GM18499 (cell line): ENCODE measurements around the gene SLC9A2.

Experiments used
- ATAC-seq: cut with Tn5 transposase; IDR thresholded peaks from one replicate; pipeline ENCODE4 v1.9.1; 2021; ENCODE audit warnings: moderate number of reproducible peaks; ENCODE audit not compliant: insufficient read depth, unreplicated experiment

The SLC9A2 gene

GRCh38 chr2:102619414-102620319, at the start of gene SLC9A2:
Gene SLC9A2 (plus strand): TSS chr2:102619553. CDS start chr2:102619849, 296 bp downstream.
- ATAC-seq: no peak

DNA sequence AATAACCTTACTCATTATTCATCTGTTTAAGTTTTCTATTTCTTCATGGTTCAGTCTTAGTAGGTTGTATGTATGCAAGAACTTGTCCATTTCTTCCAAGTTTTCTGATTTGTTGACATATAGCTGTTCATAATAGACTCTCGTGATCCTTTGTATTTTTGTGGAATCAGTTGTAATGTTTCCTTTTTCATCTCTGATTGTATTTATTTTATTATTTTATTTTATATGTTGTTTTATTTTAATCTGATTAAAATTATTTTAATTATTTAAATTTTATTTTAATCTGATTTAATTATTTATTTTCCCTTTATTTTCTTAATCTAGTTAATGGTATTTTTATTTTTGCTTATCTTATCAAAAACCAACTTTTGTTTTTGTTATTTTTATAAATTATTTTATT, 43.5 kb upstream of the SLC9A2 start:
- ATAC-seq: no peak

DNA sequence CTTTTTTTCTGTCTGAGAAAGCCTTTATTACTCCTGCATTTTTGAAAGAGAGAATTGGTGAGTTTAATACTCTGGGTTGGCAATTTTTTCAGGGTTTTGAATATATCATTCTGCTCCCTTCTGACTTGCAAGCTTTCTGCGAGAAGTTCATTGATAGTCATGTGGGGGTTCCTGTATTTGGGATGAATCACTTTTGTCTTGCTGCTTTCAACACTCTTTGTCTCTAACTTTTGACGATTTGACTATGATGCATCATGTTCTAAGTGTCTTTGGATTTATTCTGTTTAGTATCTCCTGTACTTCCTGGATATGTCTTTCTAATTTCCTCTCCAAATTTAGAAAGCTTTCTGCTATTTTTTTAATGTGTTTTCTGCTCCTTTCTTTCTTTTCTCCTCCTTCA, 41.0 kb upstream of the SLC9A2 start:
- no peak for ATAC-seq

DNA sequence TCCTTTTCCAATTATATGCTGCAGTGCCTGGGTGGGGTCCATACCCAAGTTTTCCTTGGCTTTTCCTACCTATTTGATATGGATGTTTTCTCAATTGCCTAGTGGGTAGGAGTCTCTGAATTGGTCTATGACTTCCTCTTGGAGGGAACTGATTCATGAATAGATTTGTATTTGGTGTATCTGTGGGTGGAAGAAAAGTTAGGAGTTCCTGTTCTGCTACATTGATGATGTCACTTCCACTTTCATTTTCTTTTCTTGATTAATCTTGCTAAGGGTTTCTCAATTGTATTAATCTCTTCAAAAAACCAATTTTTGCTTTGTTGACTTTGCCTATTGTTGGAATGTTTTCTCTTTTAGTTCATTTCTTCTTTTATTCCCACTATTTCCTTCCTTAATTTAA, 37.4 kb upstream of the SLC9A2 start:
- ATAC-seq: no peak

DNA sequence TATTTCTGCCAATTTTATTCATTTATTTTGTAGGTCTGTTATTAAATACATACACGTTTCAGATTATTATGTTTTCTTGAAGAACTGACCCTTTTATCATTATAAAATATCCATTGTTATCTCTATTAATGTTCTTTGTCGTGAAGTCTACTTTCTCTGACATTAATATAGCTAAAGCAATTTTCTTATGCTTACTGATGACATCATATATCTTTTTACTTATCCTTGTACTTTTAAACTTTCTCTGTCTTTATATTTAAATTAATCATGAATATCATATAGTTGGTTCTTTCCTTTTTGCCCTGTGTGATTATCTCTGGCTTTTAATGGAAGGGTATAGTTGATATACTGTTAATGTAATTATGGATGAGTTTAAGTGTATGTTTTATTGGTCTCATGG, 36.5 kb upstream of the SLC9A2 start:
- no peak for ATAC-seq

DNA sequence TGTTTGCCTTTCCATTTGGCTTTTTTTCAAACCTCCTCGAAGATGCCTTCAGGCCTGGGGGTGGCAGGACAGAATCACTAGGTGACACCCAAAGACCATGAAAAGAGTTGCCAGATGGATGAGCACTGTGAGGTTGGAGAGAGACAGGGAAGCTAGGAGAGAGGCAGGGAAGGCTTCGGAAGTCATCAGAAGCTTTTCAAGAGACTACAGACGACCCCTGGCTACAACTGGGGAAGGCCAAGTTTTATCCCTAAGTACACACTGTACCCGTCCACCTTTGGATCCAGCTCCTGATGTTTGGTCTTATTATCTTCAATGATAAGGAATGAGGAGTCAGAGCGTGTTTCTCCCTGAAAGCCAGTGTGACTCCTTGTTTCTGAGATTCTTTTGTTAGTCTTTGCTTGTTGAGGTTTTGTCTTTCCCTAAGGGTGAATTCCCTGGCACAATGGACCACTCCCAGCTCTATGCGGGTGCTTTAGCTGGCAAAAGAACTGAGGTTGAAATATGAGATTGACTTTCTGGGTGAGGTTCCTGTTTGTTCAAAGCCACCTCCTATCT, 33.4 kb upstream of the SLC9A2 start:
- no peak for ATAC-seq

GRCh38 chr2:102588213-102588939, 31.0 kb upstream of the SLC9A2 start:
- ATAC-seq: no peak

GRCh38 chr2:102589444-102589843, 29.9 kb upstream of the SLC9A2 start:
- no peak for ATAC-seq

GRCh38 chr2:102591491-102592045, 27.8 kb upstream of the SLC9A2 start:
- ATAC-seq: no peak

GRCh38 chr2:102592601-102593000, 26.8 kb upstream of the SLC9A2 start:
- ATAC-seq: no peak

DNA sequence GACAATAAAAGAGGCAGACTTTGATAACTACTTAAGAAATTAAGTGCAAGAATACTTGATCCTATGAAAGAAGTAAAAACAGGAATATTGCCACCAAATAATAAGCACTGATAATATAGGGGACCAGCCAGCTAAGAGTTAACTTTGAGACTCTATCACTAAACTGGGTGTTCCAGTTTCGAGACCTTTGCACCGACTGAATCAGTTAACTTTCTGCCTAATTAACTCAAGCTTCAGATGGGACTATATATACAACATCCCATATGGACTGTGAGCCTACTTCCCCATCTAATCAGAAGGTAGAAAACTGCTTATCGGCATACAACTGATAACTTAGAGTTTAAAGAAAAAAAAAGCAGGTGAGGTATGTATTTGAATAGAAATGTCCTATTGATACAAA, 25.8 kb upstream of the SLC9A2 start:
- ATAC-seq: no peak

DNA sequence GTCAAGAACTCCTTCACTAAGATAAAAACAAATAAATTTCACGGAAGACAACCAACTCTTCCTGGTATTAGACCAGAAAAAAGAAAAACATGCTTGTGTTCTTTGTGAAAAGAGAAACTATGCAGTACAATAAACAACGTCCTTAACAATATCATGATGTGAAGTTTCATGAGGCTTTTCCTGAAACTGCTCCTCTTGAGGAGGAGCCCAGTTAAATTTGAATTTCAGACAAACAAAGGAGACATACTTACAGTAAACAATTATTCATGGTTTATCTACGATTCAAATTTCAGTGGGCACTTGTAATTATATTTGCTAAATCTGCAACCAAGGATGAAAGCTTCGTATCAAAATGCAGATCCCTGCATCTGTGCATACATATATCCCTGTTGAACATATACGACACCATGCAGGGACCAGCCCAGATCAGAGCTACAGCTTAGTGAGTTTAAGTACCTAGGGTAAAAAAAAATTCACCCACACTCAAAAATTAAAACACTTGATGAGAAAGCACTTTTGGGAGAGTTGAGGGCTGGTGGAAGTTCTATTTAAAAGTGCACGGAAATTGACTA, 24.8 kb upstream of the SLC9A2 start:
- ATAC-seq: no peak

DNA sequence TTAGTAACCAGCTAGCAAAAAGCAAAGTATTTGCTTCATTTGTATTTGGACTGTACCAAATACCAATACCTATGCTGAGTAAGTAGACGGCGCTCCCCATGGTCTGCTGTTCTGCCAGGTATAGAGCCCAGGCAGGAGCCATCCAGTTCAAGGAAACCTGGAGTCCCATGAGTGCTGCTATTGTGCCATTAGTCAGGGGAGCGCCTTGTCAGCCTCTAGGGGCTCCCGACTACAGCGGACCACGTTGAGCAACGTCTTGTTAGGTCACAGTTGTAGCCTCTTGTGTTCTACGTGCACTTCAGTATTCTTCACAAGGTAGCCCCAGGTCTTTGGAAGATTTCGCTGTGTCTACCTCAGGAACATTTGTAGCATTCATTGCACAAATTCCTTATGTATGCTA, 21.6 kb upstream of the SLC9A2 start:
- no peak for ATAC-seq

- ATAC-seq: no peak
These were observed 19.9 kb upstream of the SLC9A2 start for GRCh38 chr2:102599486-102599885.

- no peak for ATAC-seq
These were observed 17.6 kb upstream of the SLC9A2 start for GRCh38 chr2:102601730-102602129.

DNA sequence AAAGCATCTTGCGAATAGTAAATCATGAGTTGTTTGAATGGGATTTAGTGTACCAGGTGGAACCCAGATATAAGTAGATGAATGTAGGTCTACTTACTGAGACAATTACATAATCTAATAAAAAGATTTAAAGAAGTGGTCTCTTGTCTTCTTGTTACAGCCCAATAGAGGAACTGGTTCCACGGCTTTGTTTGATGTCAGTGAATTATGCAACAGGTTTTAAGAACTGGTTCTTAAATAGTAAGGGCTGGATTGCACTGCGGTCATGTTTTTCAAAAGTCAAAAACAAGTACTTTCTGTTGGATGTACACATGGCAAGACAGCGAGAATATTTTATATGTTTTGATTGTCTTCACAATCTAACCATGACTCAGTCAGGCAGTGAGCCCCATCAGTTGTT, 15.4 kb upstream of the SLC9A2 start:
- ATAC-seq: no peak

DNA sequence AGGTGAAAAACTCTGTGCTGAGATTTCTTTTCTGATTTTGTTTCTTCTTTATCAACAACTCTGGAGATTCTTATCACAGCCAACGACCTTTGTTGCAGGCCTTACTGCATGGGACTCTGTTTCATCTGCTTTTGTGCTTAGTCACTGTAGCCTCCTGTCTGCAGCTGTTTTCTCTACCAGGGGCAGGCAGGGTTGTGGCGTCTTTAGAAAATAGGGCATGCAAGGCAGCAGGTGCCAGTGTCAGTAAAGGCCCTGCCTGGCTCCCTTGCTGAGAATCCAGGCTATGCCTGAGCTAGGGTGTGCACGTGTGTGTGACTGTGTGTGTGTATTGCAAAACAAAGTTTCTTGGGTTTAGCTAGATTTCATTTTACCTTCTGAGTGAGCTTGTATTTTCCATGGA, 14.6 kb upstream of the SLC9A2 start:
- no peak for ATAC-seq

DNA sequence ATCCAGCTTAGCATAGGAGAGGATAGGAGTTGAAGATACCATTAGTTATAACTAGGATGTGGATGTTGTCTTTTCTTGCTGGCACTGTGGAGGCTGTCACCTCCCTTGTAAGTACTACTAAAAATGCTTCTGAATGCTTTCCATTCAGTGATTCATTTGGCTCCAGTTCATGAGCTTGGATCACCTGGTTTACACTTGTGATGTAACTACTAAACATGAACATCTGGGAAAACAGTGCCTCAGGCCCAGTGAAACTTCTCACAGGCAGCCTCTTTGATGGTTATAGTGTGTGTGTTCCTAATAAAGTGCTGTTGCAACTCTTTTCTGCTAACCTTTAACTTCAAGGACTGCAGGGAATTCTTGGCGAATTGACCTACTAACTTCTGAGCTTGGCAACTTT, 13.0 kb upstream of the SLC9A2 start:
- ATAC-seq: no peak

DNA sequence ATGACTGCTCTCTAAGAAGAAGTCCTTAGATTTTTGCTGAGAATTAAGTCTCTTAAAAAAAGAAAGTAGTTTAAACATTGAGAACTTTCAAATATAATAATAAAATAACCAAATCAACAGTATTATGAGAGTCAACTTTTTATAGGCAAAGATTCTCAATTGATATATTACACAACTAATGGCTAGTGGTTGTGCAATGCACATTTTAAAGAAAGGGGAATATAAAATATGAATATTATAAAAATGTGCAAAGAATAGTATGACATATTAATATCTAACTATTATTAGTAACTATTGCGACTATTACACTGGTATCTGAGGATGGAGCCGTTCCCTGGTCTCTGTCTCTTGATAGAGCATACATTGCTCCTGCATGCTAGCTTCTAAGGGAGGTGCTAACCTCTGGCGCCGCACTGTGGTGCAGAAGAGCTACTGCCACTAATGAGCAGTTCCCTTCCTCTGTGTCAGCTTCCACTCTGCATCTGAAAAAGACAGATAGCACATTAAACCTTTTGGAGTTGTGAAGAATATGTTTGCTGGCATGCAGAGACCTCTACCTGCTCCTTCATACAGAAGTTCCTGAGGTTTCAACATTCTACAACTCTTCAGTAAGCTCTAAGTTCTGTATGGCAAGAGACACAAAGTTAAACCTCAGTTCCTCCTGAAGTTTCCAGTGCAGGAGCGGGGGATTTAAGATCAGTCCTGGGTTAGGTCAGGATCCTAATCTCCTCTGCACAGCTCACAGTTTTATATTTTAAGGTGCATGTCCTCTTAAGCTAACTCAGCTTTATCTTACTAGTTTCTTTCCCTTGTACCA, 3.5 kb upstream of the SLC9A2 start:
- ATAC-seq: peak; percentile 90
